Measurements from ENCODE around the gene TAMALIN. TPM values are rescaled to one million over a fixed set of nuclear protein-coding genes. Genes with fewer than 3 reads are reported as not detected.

Gene TAMALIN
- polyA plus RNA-seq, 2 of the 4 experiments (the other 2 are of a cell fraction) = 0.30 to 0.35 TPM

DNA sequence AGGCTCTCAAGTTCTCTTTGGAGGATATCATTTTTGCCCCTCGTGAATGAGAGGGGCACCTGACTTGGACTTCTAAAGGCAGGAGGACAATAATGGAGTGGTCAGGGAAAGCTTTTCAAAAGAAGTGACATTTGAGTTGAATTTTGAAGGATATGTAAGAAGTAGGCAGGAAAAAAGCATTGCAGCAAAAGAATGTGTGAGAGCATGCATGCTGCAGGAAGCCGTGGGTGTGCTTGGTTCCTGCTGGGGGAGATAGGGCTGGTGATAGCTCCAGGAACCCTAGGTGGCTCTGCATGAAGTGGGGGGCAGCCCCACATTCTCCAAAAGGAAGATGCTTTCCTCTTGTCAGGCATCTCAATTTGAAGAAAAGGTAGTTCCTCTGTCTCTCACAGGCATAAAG is 32.1 kb upstream of the TAMALIN start (continued):
- TF ChIP-seq, protein P1, sequence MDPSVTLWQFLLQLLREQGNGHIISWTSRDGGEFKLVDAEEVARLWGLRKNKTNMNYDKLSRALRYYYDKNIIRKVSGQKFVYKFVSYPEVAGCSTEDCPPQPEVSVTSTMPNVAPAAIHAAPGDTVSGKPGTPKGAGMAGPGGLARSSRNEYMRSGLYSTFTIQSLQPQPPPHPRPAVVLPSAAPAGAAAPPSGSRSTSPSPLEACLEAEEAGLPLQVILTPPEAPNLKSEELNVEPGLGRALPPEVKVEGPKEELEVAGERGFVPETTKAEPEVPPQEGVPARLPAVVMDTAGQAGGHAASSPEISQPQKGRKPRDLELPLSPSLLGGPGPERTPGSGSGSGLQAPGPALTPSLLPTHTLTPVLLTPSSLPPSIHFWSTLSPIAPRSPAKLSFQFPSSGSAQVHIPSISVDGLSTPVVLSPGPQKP (IDR thresholded peaks at IDR 0.05; ENCODE audit: low read depth, low read length) = no peak

DNA sequence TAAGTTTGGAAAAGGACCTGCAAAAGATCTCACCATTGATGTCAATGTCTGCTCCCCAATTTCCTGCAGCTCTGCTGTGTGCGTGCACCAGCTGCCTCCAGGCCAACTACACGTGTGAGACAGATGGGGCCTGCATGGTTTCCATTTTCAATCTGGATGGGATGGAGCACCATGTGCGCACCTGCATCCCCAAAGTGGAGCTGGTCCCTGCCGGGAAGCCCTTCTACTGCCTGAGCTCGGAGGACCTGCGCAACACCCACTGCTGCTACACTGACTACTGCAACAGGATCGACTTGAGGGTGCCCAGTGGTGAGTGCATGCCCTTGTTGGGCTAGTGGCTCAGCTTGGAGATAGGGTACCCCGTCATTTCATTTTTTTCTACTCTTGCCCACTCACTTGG is 31.6 kb upstream of the TAMALIN start:
- Histone ChIP-seq H3K4me1 (peaks cover 69% of the 10 kb centered on the region), H3K9me3 (no peaks in the 10 kb centered on the region), H3K4me2 (no peak overlapping the region), H3K4me3 (no peak overlapping the region), H3K27ac (peak overlapping the region in 1 of 2 experiments; percentile 73; a peak in 2 of 6 replicates)
- POLR2A ChIA-PET = no interaction called here
- FAIRE-seq (no peak), DNase-seq (ENCODE audit: low read depth in 1 of 2, low spot score in 1 of 2) (no peak), ATAC-seq (no peak)
- CTCF ChIA-PET = interaction anchor here (0.9 to 12.5 kb wide), 7 partner anchors 16 to 151 kb away, joined by 3 to 111 read pairs (median 4); no protein-coding TSS in a partner anchor
- 94% methylated on average over 8 of the region's 8 CpGs for WGBS (ENCODE audit: missing lambda C conversion rate)
- no peak for TF ChIP-seq RNF2 (IDR thresholded peaks at IDR 0.05; ENCODE audit: borderline replicate concordance, low read depth)
- no peak for TF ChIP-seq ZC3H11A (IDR thresholded peaks at IDR 0.05)
- no peak for TF ChIP-seq TFCP2L1 (CRISPR knock-in tag; IDR thresholded peaks at IDR 0.05)
- no peak for TF ChIP-seq POLR2A (IDR thresholded peaks at IDR 0.05; ENCODE audit: low read length)
- no peak for TF ChIP-seq MYC (IDR thresholded peaks at IDR 0.05; ENCODE audit: borderline replicate concordance, low read length)
- TF ChIP-seq, protein P2, sequence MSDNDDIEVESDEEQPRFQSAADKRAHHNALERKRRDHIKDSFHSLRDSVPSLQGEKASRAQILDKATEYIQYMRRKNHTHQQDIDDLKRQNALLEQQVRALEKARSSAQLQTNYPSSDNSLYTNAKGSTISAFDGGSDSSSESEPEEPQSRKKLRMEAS (IDR thresholded peaks at IDR 0.05) = no peak
- TF ChIP-seq RCOR1 (IDR thresholded peaks at IDR 0.05; ENCODE audit: low read depth, low read length) = no peak
- TF ChIP-seq ZSCAN20 (CRISPR knock-in tag; IDR thresholded peaks at IDR 0.05) = no peak
- TF ChIP-seq PHF8 (IDR thresholded peaks at IDR 0.05; ENCODE audit: borderline replicate concordance, low read depth) = no peak
- no peak for TF ChIP-seq POLR2AphosphoS2 (conservative IDR thresholded peaks at IDR 0.05; ENCODE audit: low read length)

DNA sequence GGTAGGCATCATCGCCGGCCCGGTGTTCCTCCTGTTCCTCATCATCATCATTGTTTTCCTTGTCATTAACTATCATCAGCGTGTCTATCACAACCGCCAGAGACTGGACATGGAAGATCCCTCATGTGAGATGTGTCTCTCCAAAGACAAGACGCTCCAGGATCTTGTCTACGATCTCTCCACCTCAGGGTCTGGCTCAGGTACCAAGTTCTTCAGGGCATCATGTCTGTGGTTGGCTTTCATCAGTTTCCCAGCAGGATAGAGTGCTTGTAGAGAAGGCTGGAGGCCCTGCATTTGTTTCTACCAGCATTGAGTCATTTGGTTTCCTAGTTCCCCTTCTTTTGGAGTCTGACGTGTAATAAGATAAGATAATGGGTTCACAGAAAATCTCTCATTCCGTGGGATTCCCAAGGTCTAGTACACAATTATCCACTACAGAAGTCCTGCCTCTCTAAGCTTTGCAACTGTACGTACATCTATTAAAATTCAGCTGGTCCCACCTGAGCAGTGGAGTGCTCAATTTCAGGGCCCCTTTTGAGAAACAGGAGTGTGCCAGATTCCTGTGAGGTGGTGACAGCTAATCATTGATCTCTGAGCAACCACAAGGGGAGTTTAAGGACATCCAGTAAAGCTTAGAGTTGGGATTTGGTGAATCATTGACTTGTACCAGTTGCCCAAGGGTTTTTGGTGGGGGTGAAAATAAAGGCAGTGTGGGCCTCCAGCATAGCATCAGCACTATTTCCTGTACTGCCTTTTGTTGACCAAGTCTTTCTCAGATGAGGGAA is 30.2 kb upstream of the TAMALIN start:
- Histone ChIP-seq H3K27ac (peak overlapping the region; percentile 42 to 73; a peak in 5 of 6 replicates), H3K4me3 (no peak overlapping the region), H3K4me1 (peaks cover 56% of the 10 kb centered on the region), H3K4me2 (peak overlapping the region; percentile 42), H3K9me3 (no peaks in the 10 kb centered on the region)
- POLR2A ChIA-PET = no interaction called here
- ATAC-seq (peak; percentile 21 to 72; a peak in 4 of 6 replicates), FAIRE-seq (no peak), DNase-seq (ENCODE audit: low read depth in 1 of 2, low spot score in 1 of 2) (peak; percentile 52 to 79)
- TF ChIP-seq GATA3 (IDR thresholded peaks at IDR 0.05; ENCODE audit: borderline replicate concordance) (0 out of 2 replicates have a peak, but pooled peaks have one; percentile 39), MAFK (IDR thresholded peaks at IDR 0.05; ENCODE audit: partially characterized antibody) (peak; percentile 16), HOXB13 (CRISPR knock-in tag; IDR thresholded peaks at IDR 0.05; ENCODE audit: low read depth) (0 out of 2 replicates have a peak, but pooled peaks have one; percentile 12), JUNB (IDR thresholded peaks at IDR 0.05) (0 out of 2 replicates have a peak, but pooled peaks have one; percentile 18)
- TF ChIP-seq, protein P2 (IDR thresholded peaks at IDR 0.05) = 0 out of 2 replicates have a peak, but pooled peaks have one; percentile 24
- TF ChIP-seq, protein P3, sequence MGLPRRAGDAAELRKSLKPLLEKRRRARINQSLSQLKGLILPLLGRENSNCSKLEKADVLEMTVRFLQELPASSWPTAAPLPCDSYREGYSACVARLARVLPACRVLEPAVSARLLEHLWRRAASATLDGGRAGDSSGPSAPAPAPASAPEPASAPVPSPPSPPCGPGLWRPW (IDR thresholded peaks at IDR 0.05) = no peak
- TF ChIP-seq, protein P4, sequence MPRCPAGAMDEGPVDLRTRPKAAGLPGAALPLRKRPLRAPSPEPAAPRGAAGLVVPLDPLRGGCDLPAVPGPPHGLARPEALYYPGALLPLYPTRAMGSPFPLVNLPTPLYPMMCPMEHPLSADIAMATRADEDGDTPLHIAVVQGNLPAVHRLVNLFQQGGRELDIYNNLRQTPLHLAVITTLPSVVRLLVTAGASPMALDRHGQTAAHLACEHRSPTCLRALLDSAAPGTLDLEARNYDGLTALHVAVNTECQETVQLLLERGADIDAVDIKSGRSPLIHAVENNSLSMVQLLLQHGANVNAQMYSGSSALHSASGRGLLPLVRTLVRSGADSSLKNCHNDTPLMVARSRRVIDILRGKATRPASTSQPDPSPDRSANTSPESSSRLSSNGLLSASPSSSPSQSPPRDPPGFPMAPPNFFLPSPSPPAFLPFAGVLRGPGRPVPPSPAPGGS (IDR thresholded peaks at IDR 0.05) = no peak
- 76% methylated on average over 10 of the region's 10 CpGs for WGBS (ENCODE audit: missing lambda C conversion rate)
- CTCF ChIA-PET = interaction anchor here (0.7 to 12.5 kb wide), 10 partner anchors 11 to 108 kb away, joined by 3 to 111 read pairs (median 5); no protein-coding TSS in a partner anchor
